IPS DF 6.9 (cell line): ENCODE measurements around the gene ANKRD7.

Experiments
- DNase-seq: peaks from one replicate; pipeline ENCODE4 v3.0.0-alpha.2; 2013; ENCODE audit warnings: low read depth, low spot score
- H3K27ac ChIP-seq: one replicate; pipeline ENCODE4 v1.5.1; 2013; ENCODE audit warnings: low read length, control low read depth
- H3K27me3 ChIP-seq: 2 replicates; pipeline ENCODE4 v1.6.1; 2013; ENCODE audit warnings: mild to moderate bottlenecking, low read length; ENCODE audit not compliant: control insufficient read depth, insufficient read depth
- H3K36me3 ChIP-seq: 2 replicates; pipeline ENCODE4 v1.6.1; 2013; ENCODE audit warnings: low read length; ENCODE audit not compliant: control insufficient read depth, insufficient read depth
- H3K4me1 ChIP-seq: 2 replicates; pipeline ENCODE4 v1.6.1; 2013; ENCODE audit warnings: low read length; ENCODE audit not compliant: control insufficient read depth, insufficient read depth
- H3K4me3 ChIP-seq: 2 replicates; pipeline ENCODE4 v1.5.1; 2013; ENCODE audit warnings: mild to moderate bottlenecking, low read length
- H3K9me3 ChIP-seq: 2 replicates; pipeline ENCODE4 v1.6.1; 2013; ENCODE audit warnings: low read length, inconsistent platforms; ENCODE audit not compliant: control insufficient read depth, insufficient read depth
- WGBS: extraction: QIAGEN DNeasy Blood & Tissue Kit; methylation state at CpG from one replicate; pipeline ENCODE4 v1.1.7; 2013; ENCODE audit warnings: mixed read lengths, missing lambda C conversion rate; ENCODE audit not compliant: insufficient read length, insufficient coverage; 5-methylcytosine and 5-hydroxymethylcytosine counted together

The ANKRD7 gene

GRCh38 chr7:118281196-118281595 is 56.7 kb downstream of the ANKRD7 start:
- no peaks in the 10 kb centered on the region for H3K27me3 ChIP-seq
- 100% methylated on average over 1 of the region's 3 CpGs for whole genome bisulfite sequencing
- no peak overlapping the region for H3K27ac ChIP-seq
- H3K36me3 ChIP-seq: no peaks in the 10 kb centered on the region
- DNase-seq: no peak
- no peak overlapping the region for H3K4me3 ChIP-seq
- H3K9me3 ChIP-seq: no peaks in the 10 kb centered on the region
- no peaks in the 10 kb centered on the region for H3K4me1 ChIP-seq

DNA sequence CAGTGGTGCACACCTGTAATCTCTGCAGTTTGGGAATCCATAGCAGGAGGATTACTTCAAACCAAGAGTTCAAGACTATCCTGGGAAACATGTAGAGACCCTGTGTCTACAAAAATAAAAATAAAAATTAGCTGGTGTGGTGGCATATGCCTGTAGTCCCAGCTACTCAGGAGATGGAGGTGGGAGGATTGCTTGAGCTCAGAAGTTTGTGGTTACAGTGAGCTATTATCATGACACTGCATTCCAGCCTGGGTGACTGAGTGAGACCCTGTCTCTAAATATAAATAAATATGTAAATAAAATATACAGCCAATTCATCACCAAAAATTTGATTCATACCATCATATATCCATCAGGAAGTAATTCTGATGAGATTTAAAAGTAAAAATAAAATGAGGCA is 60.9 kb downstream of the ANKRD7 start:
- no peaks in the 10 kb centered on the region for H3K9me3 ChIP-seq
- no peak overlapping the region for H3K4me3 ChIP-seq
- no peaks in the 10 kb centered on the region for H3K36me3 ChIP-seq
- no peaks in the 10 kb centered on the region for H3K27me3 ChIP-seq
- DNase-seq: no peak
- H3K27ac ChIP-seq: no peak overlapping the region
- H3K4me1 ChIP-seq: no peaks in the 10 kb centered on the region

DNA sequence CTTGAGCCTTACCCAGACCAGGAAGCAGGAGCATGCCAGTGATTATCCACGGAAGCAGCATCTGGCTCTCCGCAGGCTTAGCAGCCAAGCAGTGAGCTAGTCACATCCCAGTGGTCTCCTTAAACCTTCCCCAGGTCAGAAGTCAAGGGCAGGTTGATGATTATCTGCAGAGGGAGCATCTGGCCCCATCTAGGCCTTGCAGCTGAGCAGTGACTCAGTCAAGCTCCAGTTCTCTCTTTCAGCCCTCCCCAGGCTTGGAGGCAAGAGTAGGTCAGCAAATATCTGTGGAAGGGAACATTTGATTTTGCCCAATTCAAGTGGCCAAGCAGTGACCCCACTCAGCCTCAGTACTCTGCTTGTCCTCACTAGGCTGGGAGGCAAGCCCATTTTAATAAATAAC is 61.6 kb downstream of the ANKRD7 start:
- Histone ChIP-seq H3K27me3 (no peaks in the 10 kb centered on the region), H3K36me3 (0 out of 2 replicates have a peak, but pooled peaks cover 2% of the 10 kb centered on the region), H3K4me1 (no peaks in the 10 kb centered on the region), H3K9me3 (no peaks in the 10 kb centered on the region), H3K4me3 (no peak overlapping the region), H3K27ac (no peak overlapping the region)
- no peak for DNase-seq
- WGBS: no CpG with 5 or more reads among the region's 2 CpGs

GRCh38 chr7:118288098-118288497 is 63.6 kb downstream of the ANKRD7 start:
- no peaks in the 10 kb centered on the region for H3K27me3 ChIP-seq
- H3K27ac ChIP-seq: no peak overlapping the region
- 0 out of 2 replicates have a peak, but pooled peaks cover 2% of the 10 kb centered on the region for H3K36me3 ChIP-seq
- DNase-seq: no peak
- no peaks in the 10 kb centered on the region for H3K9me3 ChIP-seq
- H3K4me3 ChIP-seq: no peak overlapping the region
- H3K4me1 ChIP-seq: no peaks in the 10 kb centered on the region

- H3K4me3 ChIP-seq: no peak overlapping the region
- no peak for DNase-seq
- no peaks in the 10 kb centered on the region for H3K27me3 ChIP-seq
- H3K4me1 ChIP-seq: no peaks in the 10 kb centered on the region
- 0 out of 2 replicates have a peak, but pooled peaks cover 2% of the 10 kb centered on the region for H3K36me3 ChIP-seq
- H3K9me3 ChIP-seq: no peaks in the 10 kb centered on the region
- no peak overlapping the region for H3K27ac ChIP-seq
These were observed 65.0 kb downstream of the ANKRD7 start for GRCh38 chr7:118289476-118289875.
